K562 (cell line): ENCODE data around the gene CHD5. TPM values are rescaled to one million over a fixed set of nuclear protein-coding genes. Genes with fewer than 3 reads are reported as not detected.

Experiments used
- ATAC-seq: fragments of 200-7000 bp; cut with Tn5 transposase; 3 replicates; pipeline ENCODE4 v1.9.1; 2020; ENCODE audit warnings: moderate library complexity
- BruUV-seq: library from RNA; stranded (reverse); fragments of 400-500 nt; replicated peaks from 2 replicates; lab custom pipeline; 2021; lab: Mats Ljungman, UMichigan
- CTCF ChIA-PET: fragments of 300-600 bp; formaldehyde crosslinking; extraction: SDS; loops from one replicate; lab custom pipeline; 2021; ENCODE audit warnings: low intra/inter-chr PET ratio; lab: Yijun Ruan, JAX
- POLR2A ChIA-PET: fragments of 300-600, 350-650 bp; sonication (Branson Sonifier 250); formaldehyde crosslinking; extraction: SDS; loops from one replicate; lab custom pipeline; 2021; ENCODE audit warnings: antibody characterized with exemption, inconsistent platforms; lab: Yijun Ruan, JAX
- DNase-seq, 4 experiments: peaks; one replicate each; pipeline versions ENCODE4 v3.0.0 to v3.0.0-alpha.2; 2011 to 2018; ENCODE audit warnings: low spot score in 3 of 4, mixed read lengths in 3 of 4; ENCODE audit errors: extremely low read depth in 1 of 4
- FAIRE-seq: peaks from 2 replicates; lab custom pipeline; 2011; peaks lifted over from hg19 to GRCh38; lab: Jason Lieb, UNC
- H2AFZ ChIP-seq: 2 replicates; pipeline ENCODE4 v1.6.0; 2011; ENCODE audit warnings: low read depth, low read length, control low read depth, inconsistent platforms
- H3K27ac ChIP-seq: fragments of 200-600 bp; 3 replicates; pipeline ENCODE4 v1.8.0; 2011; ENCODE audit warnings: low read depth, mild to moderate bottlenecking, control low read depth, inconsistent platforms, low read length, moderate library complexity, mixed read lengths; ENCODE audit errors: extremely low read depth
- H3K27me3 ChIP-seq, 2 experiments: fragments of 300-600 bp in 1 of 2; 2 replicates in 1 of 2; 3 replicates in 1 of 2; pipeline versions ENCODE4 v1.6.0 to v1.8.0; 2011; ENCODE audit warnings: inconsistent platforms in 2 of 2, low read length in 2 of 2, mild to moderate bottlenecking in 1 of 2, mixed read lengths in 1 of 2, moderate library complexity in 1 of 2; ENCODE audit not compliant: control insufficient read depth in 2 of 2, insufficient read depth in 2 of 2
- H3K36me3 ChIP-seq: fragments of 300-600 bp; 3 replicates; pipeline ENCODE4 v1.8.0; 2011; ENCODE audit warnings: mild to moderate bottlenecking, low read length, inconsistent platforms; ENCODE audit not compliant: control insufficient read depth, insufficient read depth
- H3K4me1 ChIP-seq, 2 experiments: fragments of 200-600 bp in 1 of 2; replicated peaks in 1 of 2; 2 replicates in 1 of 2; 3 replicates in 1 of 2; pipeline versions ENCODE4 v1.5.1 to v1.8.0; 2011; ENCODE audit warnings: inconsistent platforms in 2 of 2, low read length in 2 of 2, mild to moderate bottlenecking in 1 of 2, mixed read lengths in 1 of 2, moderate library complexity in 1 of 2; ENCODE audit not compliant: control insufficient read depth in 2 of 2, insufficient read depth in 2 of 2
- H3K4me2 ChIP-seq: 2 replicates; pipeline ENCODE4 v1.6.1; 2011; ENCODE audit warnings: low read length, control low read depth, inconsistent platforms, mixed read lengths; ENCODE audit not compliant: insufficient read depth
- H3K4me3 ChIP-seq: fragments of 200-600 bp; sonication (generic), shearing (Covaris generic); 2 replicates; pipeline ENCODE4 v1.5.1; 2016; ENCODE audit warnings: control low read depth, inconsistent platforms
- H3K79me2 ChIP-seq: fragments of 200-600 bp; 3 replicates; pipeline ENCODE4 v1.8.0; 2011; ENCODE audit warnings: low read length, inconsistent platforms; ENCODE audit not compliant: control insufficient read depth, insufficient read depth
- H3K9ac ChIP-seq, 2 experiments: 2 replicates each; pipeline versions ENCODE4 v1.6.0 to v1.6.1; 2011; ENCODE audit warnings: low read depth in 2 of 2, low read length in 2 of 2, control low read depth in 1 of 2, inconsistent platforms in 1 of 2, mild to moderate bottlenecking in 1 of 2, mixed read lengths in 1 of 2; ENCODE audit not compliant: insufficient read depth in 1 of 2
- H3K9me1 ChIP-seq: one replicate; pipeline ENCODE4 v1.6.0; 2011; ENCODE audit warnings: inconsistent platforms, mild to moderate bottlenecking, low read length, moderate library complexity; ENCODE audit not compliant: control insufficient read depth, insufficient read depth
- H3K9me3 ChIP-seq: replicated peaks from 2 replicates; pipeline ENCODE4 v1.5.1; 2011; ENCODE audit warnings: low read depth, low read length, inconsistent platforms; ENCODE audit not compliant: control insufficient read depth, insufficient read depth
- H4K20me1 ChIP-seq: replicated peaks from 2 replicates; pipeline ENCODE4 v1.6.1; 2011; ENCODE audit warnings: low read length, inconsistent platforms, mixed read lengths; ENCODE audit not compliant: control insufficient read depth, insufficient read depth
- ARID1B ChIP-seq: fragments of 450-650 bp; IDR thresholded peaks from 2 replicates; pipeline ENCODE4 v1.6.1; 2016; ENCODE audit warnings: antibody characterized with exemption, mild to moderate bottlenecking, inconsistent platforms
- FIP1L1 ChIP-seq: fragments of 200-400 bp; formaldehyde crosslinking; IDR thresholded peaks from 2 replicates; pipeline ENCODE4 v1.6.1; 2018; ENCODE audit warnings: mild to moderate bottlenecking, low read depth, low read length; ENCODE audit not compliant: poor library complexity, severe bottlenecking
- HCFC1 ChIP-seq: IDR thresholded peaks from 2 replicates; pipeline ENCODE4 v1.6.1; 2012; ENCODE audit warnings: low read depth, low read length, improper control_type of control experiment
- LCOR ChIP-seq: sonication (generic); formaldehyde crosslinking; IDR thresholded peaks from 2 replicates; pipeline ENCODE4 v1.8.0; 2022; ENCODE audit warnings: mild to moderate bottlenecking, missing genetic modification reagents
- MCM3 ChIP-seq: fragments of 450-650 bp; IDR thresholded peaks from 2 replicates; pipeline ENCODE4 v1.6.1; 2016
- MYNN ChIP-seq, 2 experiments: sonication (generic); formaldehyde crosslinking in 1 of 2; IDR thresholded peaks; 2 replicates each; pipeline versions ENCODE4 v1.5.0 to v1.6.1; 2016 to 2020; ENCODE audit warnings: antibody characterized with exemption in 1 of 2, missing genetic modification reagents in 1 of 2
- NFRKB ChIP-seq: fragments of 450-650 bp; IDR thresholded peaks from 2 replicates; pipeline ENCODE4 v1.6.1; 2016; ENCODE audit warnings: low read depth
- POLR2A ChIP-seq: fragments of 450-650 bp; conservative IDR thresholded peaks from 2 replicates; pipeline ENCODE4 v1.6.1; 2016
- POLR2AphosphoS5 ChIP-seq: IDR thresholded peaks from 2 replicates; pipeline ENCODE4 v1.6.1; 2011; ENCODE audit warnings: mild to moderate bottlenecking, low read depth, low read length, moderate library complexity; ENCODE audit not compliant: control insufficient read depth, insufficient read depth
- POLR2B ChIP-seq: fragments of 450-650 bp; IDR thresholded peaks from 2 replicates; pipeline ENCODE4 v1.6.1; 2018; ENCODE audit warnings: low read depth; ENCODE audit not compliant: partially characterized antibody
- RB1 ChIP-seq: fragments of 450-650 bp; IDR thresholded peaks from 2 replicates; pipeline ENCODE4 v1.6.1; 2017; ENCODE audit warnings: low read depth, mild to moderate bottlenecking
- SETDB1 ChIP-seq: IDR thresholded peaks from one replicate; pipeline ENCODE4 v1.6.1; 2012; ENCODE audit warnings: low read length, control low read depth, inconsistent platforms
- SPI1 ChIP-seq: IDR thresholded peaks from 2 replicates; pipeline ENCODE4 v1.6.1; 2011; ENCODE audit warnings: low read depth, low read length, control low read depth, borderline replicate concordance
- SUPT5H ChIP-seq: fragments of 450-650 bp; IDR thresholded peaks from 2 replicates; pipeline ENCODE4 v1.6.1; 2016
- ZKSCAN3 ChIP-seq: fragments of 250-450 bp; sonication (Bioruptor Pico); IDR thresholded peaks from 2 replicates; pipeline ENCODE4 v1.4.0; 2020
- ZNF217 ChIP-seq: sonication (generic); formaldehyde crosslinking; IDR thresholded peaks from 2 replicates; pipeline ENCODE4 v1.8.0; 2022; ENCODE audit warnings: mild to moderate bottlenecking, missing genetic modification reagents
- ZNF23 ChIP-seq: fragments of 250-450 bp; sonication (Bioruptor Pico); IDR thresholded peaks from 2 replicates; pipeline ENCODE4 v1.4.0; 2020; ENCODE audit warnings: mild to moderate bottlenecking
- WGBS: fragments of 100-300 bp; shearing (Covaris generic); methylation state at CpG from one replicate; pipeline ENCODE4 v1.1.6; 2016; ENCODE audit warnings: low coverage, mixed read lengths; ENCODE audit not compliant: insufficient coverage; ENCODE audit errors: missing lambda C conversion rate; 5-methylcytosine and 5-hydroxymethylcytosine counted together
- in situ Hi-C: fragments of 300-500 bp; cut with MboI; formaldehyde crosslinking; loops from 4 replicates; pipeline ENCODE4 v1.15.0; 2018; ENCODE audit warnings: inconsistent platforms, mixed read lengths
- intact Hi-C: fragments of 100-400 bp; cut with micrococcal nuclease; formaldehyde crosslinking; loops from 2 replicates; pipeline ENCODE4 v1.14.2; 2022
- polyA plus RNA-seq, 8 experiments: library from polyadenylated mRNA; depleted of rRNA in 4 of 8; stranded (reverse) in 5 of 8; unstranded in 3 of 8; fragments of >200 nt; fragmentation: Nextera tagmentation in 2 of 8; fragmentation: Illumina TruSeq in 1 of 8; extraction: Ambion mirVana in 2 of 8; extraction: Trizol in 1 of 8; gene quantifications; 2 replicates each; pipeline versions ENCODE4 v1.2.1 to v1.2.3, GENCODE V29; 2011 to 2014; ENCODE audit warnings: inconsistent platforms in 1 of 8, missing spikeins in 1 of 8
- total RNA-seq, 7 experiments: library from RNA; depleted of rRNA in 6 of 7; stranded (reverse); fragments of >200 nt in 6 of 7; fragmentation: Illumina TruSeq in 2 of 7; extraction: Trizol in 2 of 7; gene quantifications; 2 replicates each; pipeline versions ENCODE4 v1.2.1 to v1.2.3, GENCODE V29; 2011 to 2021; ENCODE audit warnings: low replicate concordance in 1 of 7
- TF ChIP-seq, protein P1 (sequence below): sonication (generic); formaldehyde crosslinking; IDR thresholded peaks from 2 replicates; pipeline ENCODE4 v1.9.0; 2022; ENCODE audit warnings: mild to moderate bottlenecking, missing genetic modification reagents
- TF ChIP-seq, protein P2 (sequence below): fragments of 450-650 bp; formaldehyde crosslinking; IDR thresholded peaks from 2 replicates; pipeline ENCODE4 v1.4.0; 2022; ENCODE audit warnings: missing genetic modification characterization
- TF ChIP-seq, protein P3 (sequence below): fragments of 450-650 bp; IDR thresholded peaks from 2 replicates; pipeline ENCODE4 v1.7.1; 2018; ENCODE audit warnings: mild to moderate bottlenecking, low read depth; ENCODE audit not compliant: partially characterized antibody

The CHD5 gene
- total and polyA plus RNA-seq, 9 of the 15 experiments (the other 6 are each of a cell fraction or from before 2014, with no cell fraction given): 0.03 to 0.52 (median 0.11) TPM; not detected in 2

DNA sequence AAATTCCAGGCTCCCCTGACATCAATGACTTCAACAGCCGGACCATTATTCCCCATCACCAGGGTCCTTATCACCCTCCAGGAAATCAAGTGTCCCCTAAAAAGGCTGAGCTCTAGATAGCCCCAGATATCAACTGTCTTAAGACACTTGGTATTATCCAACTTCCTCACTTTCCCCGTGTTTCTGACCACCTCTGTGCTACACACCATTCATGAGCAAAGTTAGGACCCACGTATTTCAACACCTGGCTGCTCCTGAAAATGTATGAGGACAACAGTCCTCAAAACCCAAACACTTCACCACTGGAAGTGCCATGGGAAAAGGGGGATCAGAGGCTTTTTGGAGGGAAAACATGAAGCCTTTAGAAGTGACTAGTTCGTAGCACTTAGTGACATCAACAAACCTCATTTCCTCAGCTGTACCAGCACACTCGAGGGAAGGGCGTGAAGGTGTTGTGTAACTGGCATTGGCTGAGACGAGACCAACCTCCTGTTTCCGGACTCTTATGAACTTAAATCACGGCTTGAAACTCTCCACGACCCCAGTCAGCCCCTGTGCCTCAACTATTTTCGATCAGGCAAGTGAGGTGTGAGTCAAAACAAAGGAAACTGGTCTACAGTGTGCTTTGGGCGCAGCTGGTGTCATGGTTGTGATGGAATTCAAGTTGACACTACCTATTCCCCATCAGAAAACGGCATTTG is 4.1 kb upstream of the CHD5 start:
- H3K27me3 ChIP-seq: no peaks in the 10 kb centered on the region
- H3K36me3 ChIP-seq: peaks cover 47% of the 10 kb centered on the region
- DNase-seq (no peak), ATAC-seq (peak; percentile 47), FAIRE-seq (peak; percentile 65)
- peaks cover 5% of the 10 kb centered on the region for H3K9me1 ChIP-seq
- no peak overlapping the region for H3K27ac ChIP-seq
- H3K9ac ChIP-seq: no peak overlapping the region
- H4K20me1 ChIP-seq: peaks cover 45% of the 10 kb centered on the region
- CTCF ChIA-PET: no interaction called here
- H3K4me2 ChIP-seq: no peak overlapping the region
- H3K9me3 ChIP-seq: no peaks in the 10 kb centered on the region
- no peak overlapping the region for H3K4me3 ChIP-seq
- H3K79me2 ChIP-seq: peaks cover 25% of the 10 kb centered on the region
- intact Hi-C loops (no loop called here), in situ Hi-C loops (no loop called here)
- H3K4me1 ChIP-seq: peaks cover 3 to 9% of the 10 kb centered on the region in 2 experiments; a peak in 3 of 5 replicates
- no TSS peak for BruUV-seq
- no peak overlapping the region for H2AFZ ChIP-seq
- POLR2A ChIA-PET: interaction anchor here (0.6 to 1.8 kb wide), 4 partner anchors 13 to 175 kb away, joined by 3 to 5 read pairs (median 3); no protein-coding TSS in a partner anchor
- 63% methylated on average over 13 of the region's 13 CpGs for WGBS
- TF ChIP-seq RB1 (0 out of 2 replicates have a peak, but pooled peaks have one; percentile 32), HCFC1 (no peak), POLR2AphosphoS5 (peak; percentile 38; the same call in 1 of the 2 replicates), SPI1 (0 out of 2 replicates have a peak, but pooled peaks have one; percentile 10), POLR2B (peak; percentile 29), SETDB1 (no peak), ZNF23 (CRISPR knock-in tag) (no peak), MCM3 (no peak), ARID1B (no peak), ZNF217 (CRISPR knock-in tag) (no peak), SUPT5H (peak; percentile 77), FIP1L1 (peak; percentile 23), MYNN (IDR thresholded peaks at IDR 0.05) (peak; percentile 39; the same call in 1 of the 2 replicates), MYNN (CRISPR knock-in tag; IDR thresholded peaks at IDR 0.05) (no peak), NFRKB (no peak), ZKSCAN3 (CRISPR knock-in tag) (no peak), LCOR (CRISPR knock-in tag) (0 out of 2 replicates have a peak, but pooled peaks have one; percentile 13), POLR2A (peak; percentile 80)
- TF ChIP-seq, protein P1, sequence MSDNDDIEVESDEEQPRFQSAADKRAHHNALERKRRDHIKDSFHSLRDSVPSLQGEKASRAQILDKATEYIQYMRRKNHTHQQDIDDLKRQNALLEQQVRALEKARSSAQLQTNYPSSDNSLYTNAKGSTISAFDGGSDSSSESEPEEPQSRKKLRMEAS (CRISPR knock-in tag): peak; percentile 40; the same call in 1 of the 2 replicates
- TF ChIP-seq, protein P2, sequence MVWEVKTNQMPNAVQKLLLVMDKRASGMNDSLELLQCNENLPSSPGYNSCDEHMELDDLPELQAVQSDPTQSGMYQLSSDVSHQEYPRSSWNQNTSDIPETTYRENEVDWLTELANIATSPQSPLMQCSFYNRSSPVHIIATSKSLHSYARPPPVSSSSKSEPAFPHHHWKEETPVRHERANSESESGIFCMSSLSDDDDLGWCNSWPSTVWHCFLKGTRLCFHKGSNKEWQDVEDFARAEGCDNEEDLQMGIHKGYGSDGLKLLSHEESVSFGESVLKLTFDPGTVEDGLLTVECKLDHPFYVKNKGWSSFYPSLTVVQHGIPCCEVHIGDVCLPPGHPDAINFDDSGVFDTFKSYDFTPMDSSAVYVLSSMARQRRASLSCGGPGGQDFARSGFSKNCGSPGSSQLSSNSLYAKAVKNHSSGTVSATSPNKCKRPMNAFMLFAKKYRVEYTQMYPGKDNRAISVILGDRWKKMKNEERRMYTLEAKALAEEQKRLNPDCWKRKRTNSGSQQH (CRISPR knock-in tag): 0 out of 2 replicates have a peak, but pooled peaks have one; percentile 26
- TF ChIP-seq, protein P3, sequence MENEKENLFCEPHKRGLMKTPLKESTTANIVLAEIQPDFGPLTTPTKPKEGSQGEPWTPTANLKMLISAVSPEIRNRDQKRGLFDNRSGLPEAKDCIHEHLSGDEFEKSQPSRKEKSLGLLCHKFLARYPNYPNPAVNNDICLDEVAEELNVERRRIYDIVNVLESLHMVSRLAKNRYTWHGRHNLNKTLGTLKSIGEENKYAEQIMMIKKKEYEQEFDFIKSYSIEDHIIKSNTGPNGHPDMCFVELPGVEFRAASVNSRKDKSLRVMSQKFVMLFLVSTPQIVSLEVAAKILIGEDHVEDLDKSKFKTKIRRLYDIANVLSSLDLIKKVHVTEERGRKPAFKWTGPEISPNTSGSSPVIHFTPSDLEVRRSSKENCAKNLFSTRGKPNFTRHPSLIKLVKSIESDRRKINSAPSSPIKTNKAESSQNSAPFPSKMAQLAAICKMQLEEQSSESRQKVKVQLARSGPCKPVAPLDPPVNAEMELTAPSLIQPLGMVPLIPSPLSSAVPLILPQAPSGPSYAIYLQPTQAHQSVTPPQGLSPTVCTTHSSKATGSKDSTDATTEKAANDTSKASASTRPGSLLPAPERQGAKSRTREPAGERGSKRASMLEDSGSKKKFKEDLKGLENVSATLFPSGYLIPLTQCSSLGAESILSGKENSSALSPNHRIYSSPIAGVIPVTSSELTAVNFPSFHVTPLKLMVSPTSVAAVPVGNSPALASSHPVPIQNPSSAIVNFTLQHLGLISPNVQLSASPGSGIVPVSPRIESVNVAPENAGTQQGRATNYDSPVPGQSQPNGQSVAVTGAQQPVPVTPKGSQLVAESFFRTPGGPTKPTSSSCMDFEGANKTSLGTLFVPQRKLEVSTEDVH: peak; percentile 31
